C4-2B (cell line): Measurements from ENCODE around the gene PZP.
"Not testable (repeated sequence)": the region's sequence is repeated elsewhere in the genome, so short reads cannot be mapped to it uniquely, and the experiment has no call there.

Experiments used
- H3K27ac ChIP-seq: fragments of 450-650 bp; 2 replicates; pipeline ENCODE4 v1.5.1; 2017
- CTCF ChIP-seq: fragments of 450-650 bp; conservative IDR thresholded peaks from 2 replicates; pipeline ENCODE4 v1.5.1; 2017; ENCODE audit warnings: mild to moderate bottlenecking
- ZFX ChIP-seq: fragments of 450-650 bp; IDR thresholded peaks from 2 replicates; pipeline ENCODE4 v1.6.1; 2017

The PZP gene

GRCh38 chr12:9244894-9245293, 36.7 kb upstream of the PZP start:
- TF ChIP-seq CTCF, result no peak
- TF ChIP-seq ZFX, result no peak
- no peak overlapping the region for H3K27ac ChIP-seq

GRCh38 chr12:9243999-9244649, 35.9 kb upstream of the PZP start:
- TF ChIP-seq CTCF (no peak), ZFX (no peak)
- no peak overlapping the region for H3K27ac ChIP-seq

GRCh38 chr12:9241301-9241700, 33.1 kb upstream of the PZP start:
- no peak for TF ChIP-seq ZFX
- TF ChIP-seq CTCF, result no peak

GRCh38 chr12:9240776-9241175, 32.6 kb upstream of the PZP start:
- no peak for TF ChIP-seq ZFX
- no peak for TF ChIP-seq CTCF
- H3K27ac ChIP-seq, result no peak overlapping the region

More at GRCh38 chr12:9241301-9241700, 33.1 kb upstream of the PZP start:
- no peak overlapping the region for H3K27ac ChIP-seq

- H3K27ac ChIP-seq, result not testable (repeated sequence)
Measured at GRCh38 chr12:9240004-9240635, 31.9 kb upstream of the PZP start.

- H3K27ac ChIP-seq, result no peak overlapping the region
- no peak for TF ChIP-seq ZFX
- TF ChIP-seq CTCF, result no peak
Measured at GRCh38 chr12:9237286-9237685, 29.1 kb upstream of the PZP start.

GRCh38 chr12:9235519-9235918, 27.3 kb upstream of the PZP start:
- H3K27ac ChIP-seq, result no peak overlapping the region
- TF ChIP-seq ZFX (no peak), CTCF (no peak)

GRCh38 chr12:9227950-9228349, 19.8 kb upstream of the PZP start:
- H3K27ac ChIP-seq, result no peak overlapping the region
- TF ChIP-seq CTCF (no peak), ZFX (no peak)
